HEK293 (cell line): ENCODE data around the gene PKHD1.

Experiments
- CTCF ChIA-PET: fragments of 350-600 bp; formaldehyde crosslinking; extraction: SDS; loops from one replicate; lab custom pipeline; 2021; ENCODE audit warnings: antibody characterized with exemption; lab: Yijun Ruan, JAX
- POLR2A ChIA-PET: fragments of 300-600 bp; formaldehyde crosslinking; extraction: SDS; loops from one replicate; lab custom pipeline; 2020; ENCODE audit warnings: antibody characterized with exemption, inconsistent platforms; lab: Yijun Ruan, JAX
- H3K27ac ChIP-seq: fragments of 200-500 bp; sonication (Bioruptor generic); 2 replicates; pipeline ENCODE4 v1.5.1; 2014; ENCODE audit warnings: low read depth, low read length, control low read depth, inconsistent platforms; ENCODE audit errors: extremely low read depth
- H3K36me3 ChIP-seq, 2 experiments: fragments of 200-500 bp in 1 of 2; sonication (Bioruptor generic) in 1 of 2; 1 replicate in 1 of 2; 2 replicates in 1 of 2; pipeline ENCODE4 v1.5.1; 2014 to 2017; ENCODE audit warnings: inconsistent platforms in 2 of 2, low read length in 2 of 2; ENCODE audit not compliant: control insufficient read depth in 2 of 2, insufficient read depth in 1 of 2
- H3K4me1 ChIP-seq: fragments of 200-500 bp; sonication (Bioruptor generic); 2 replicates; pipeline ENCODE4 v1.5.1; 2014; ENCODE audit warnings: mild to moderate bottlenecking, low read length, inconsistent platforms; ENCODE audit not compliant: control insufficient read depth, insufficient read depth
- H3K4me3 ChIP-seq: 2 replicates; pipeline ENCODE4 v1.5.1; 2011; ENCODE audit warnings: low read depth, mild to moderate bottlenecking, control low read depth, low read length, moderate library complexity
- H3K9me3 ChIP-seq: fragments of 200-500 bp; sonication (Bioruptor generic); 2 replicates; pipeline ENCODE4 v1.5.1; 2014; ENCODE audit warnings: low read depth, low read length, inconsistent platforms; ENCODE audit not compliant: control insufficient read depth, insufficient read depth
- AEBP2 ChIP-seq: fragments of 450-650 bp; formaldehyde crosslinking; IDR thresholded peaks from 2 replicates; pipeline ENCODE4 v1.5.1; 2016; ENCODE audit warnings: missing biosample characterization, missing genetic modification characterization, borderline replicate concordance
- GLIS1 ChIP-seq: fragments of 450-650 bp; formaldehyde crosslinking; IDR thresholded peaks from 2 replicates; pipeline ENCODE4 v1.5.1; 2016; ENCODE audit warnings: missing biosample characterization, missing genetic modification characterization
- PATZ1 ChIP-seq: fragments of 450-650 bp; formaldehyde crosslinking; IDR thresholded peaks from 2 replicates; pipeline ENCODE4 v1.5.1; 2016; ENCODE audit warnings: missing biosample characterization, missing genetic modification characterization
- PRDM2 ChIP-seq: fragments of 450-650 bp; formaldehyde crosslinking; IDR thresholded peaks from 2 replicates; pipeline ENCODE4 v1.5.1; 2016; ENCODE audit warnings: missing biosample characterization, missing genetic modification characterization, borderline replicate concordance
- ZBTB48 ChIP-seq: fragments of 450-650 bp; formaldehyde crosslinking; IDR thresholded peaks from 2 replicates; pipeline ENCODE4 v1.5.1; 2016; ENCODE audit warnings: missing biosample characterization, missing genetic modification characterization
- ZNF155 ChIP-seq: fragments of 450-650 bp; formaldehyde crosslinking; IDR thresholded peaks from 2 replicates; pipeline ENCODE4 v1.5.1; 2016; ENCODE audit warnings: missing biosample characterization, missing genetic modification characterization
- ZNF223 ChIP-seq: fragments of 450-650 bp; formaldehyde crosslinking; IDR thresholded peaks from 2 replicates; pipeline ENCODE4 v1.5.1; 2016; ENCODE audit warnings: missing biosample characterization, missing genetic modification characterization
- ZNF426 ChIP-seq: fragments of 450-650 bp; formaldehyde crosslinking; IDR thresholded peaks from 2 replicates; pipeline ENCODE4 v1.5.1; 2017; ENCODE audit warnings: missing biosample characterization, missing genetic modification characterization, mild to moderate bottlenecking, inconsistent platforms, moderate library complexity
- ZNF449 ChIP-seq: fragments of 450-650 bp; formaldehyde crosslinking; IDR thresholded peaks from 2 replicates; pipeline ENCODE4 v1.5.1; 2017; ENCODE audit warnings: missing biosample characterization, mild to moderate bottlenecking, missing genetic modification characterization, moderate library complexity
- ZNF645 ChIP-seq: fragments of 450-650 bp; formaldehyde crosslinking; IDR thresholded peaks from 2 replicates; pipeline ENCODE4; 2016; ENCODE audit warnings: missing biosample characterization, missing genetic modification characterization
- ZNF660 ChIP-seq: fragments of 450-650 bp; IDR thresholded peaks from 2 replicates; pipeline ENCODE4 v1.5.1; 2018; ENCODE audit warnings: missing biosample characterization, mild to moderate bottlenecking, missing genetic modification characterization
- ZNF664 ChIP-seq: fragments of 450-650 bp; formaldehyde crosslinking; IDR thresholded peaks from 2 replicates; pipeline ENCODE4 v1.5.1; 2016; ENCODE audit warnings: missing biosample characterization, missing genetic modification characterization
- ZNF843 ChIP-seq: fragments of 450-650 bp; formaldehyde crosslinking; IDR thresholded peaks from 2 replicates; pipeline ENCODE4 v1.5.1; 2016; ENCODE audit warnings: missing biosample characterization, missing genetic modification characterization

The PKHD1 gene

GRCh38 chr6:52124126-52125121 is 37.0 kb upstream of the PKHD1 start:
- ChIA-PET POLR2A (no interaction called here), CTCF (interaction anchor here (0.7 to 0.8 kb wide), 2 partner anchors 75 to 786 kb away, joined by 3 to 5 read pairs; no protein-coding TSS in a partner anchor)
- H3K9me3 ChIP-seq = no peaks in the 10 kb centered on the region
- H3K27ac ChIP-seq = no peak overlapping the region
- no peak for TF ChIP-seq AEBP2
- no peak for TF ChIP-seq ZNF660 (tag by site-specific recombination)
- TF ChIP-seq ZNF426 (tag by site-specific recombination) = no peak
- no peak for TF ChIP-seq PRDM2 (tag by site-specific recombination)
- no peak for TF ChIP-seq ZNF664 (tag by site-specific recombination)
- TF ChIP-seq ZBTB48 (tag by site-specific recombination) = no peak
- H3K36me3 ChIP-seq = no peaks in the 10 kb centered on the region
- no peak overlapping the region for H3K4me3 ChIP-seq
- H3K4me1 ChIP-seq = no peaks in the 10 kb centered on the region

- Histone ChIP-seq H3K9me3 (no peaks in the 10 kb centered on the region), H3K4me1 (no peaks in the 10 kb centered on the region), H3K36me3 (no peaks in the 10 kb centered on the region), H3K4me3 (no peak overlapping the region), H3K27ac (no peak overlapping the region)
- CTCF ChIA-PET = interaction anchor here (0.6 kb wide), 1 partner anchor 36 kb away, joined by 3 read pairs; the partner anchor contains the start of gene PKHD1
- POLR2A ChIA-PET = no interaction called here
- no peak for TF ChIP-seq ZNF843 (tag by site-specific recombination)
- TF ChIP-seq GLIS1 (tag by site-specific recombination) = no peak
- TF ChIP-seq PATZ1 (tag by site-specific recombination) = no peak
- no peak for TF ChIP-seq ZNF449 (tag by site-specific recombination)
- no peak for TF ChIP-seq ZNF223 (tag by site-specific recombination)
- no peak for TF ChIP-seq ZNF645 (tag by site-specific recombination)
- TF ChIP-seq ZNF155 (tag by site-specific recombination) = no peak
Measured at GRCh38 chr6:52123251-52123650, 35.8 kb upstream of the PKHD1 start.
